Parathyroid adenoma (tissue), 2 donors: Measurements from ENCODE around the gene ZNF492.

Experiments used
- H2AFZ ChIP-seq: fragments of 300-600 bp; sonication (generic); one replicate; pipeline ENCODE4 v1.7.0; 2017; ENCODE audit warnings: antibody characterized with exemption, mild to moderate bottlenecking
- H3K27ac ChIP-seq: fragments of 300-600 bp; sonication (generic); one replicate; pipeline ENCODE4 v1.7.0; 2017
- H3K27me3 ChIP-seq: fragments of 300-600 bp; sonication (generic); one replicate; pipeline ENCODE4 v1.7.0; 2017; ENCODE audit warnings: low read length; ENCODE audit not compliant: control insufficient read depth, insufficient read depth
- H3K36me3 ChIP-seq: fragments of 300-600 bp; sonication (generic); one replicate; pipeline ENCODE4 v1.7.0; 2017; ENCODE audit warnings: low read length; ENCODE audit not compliant: control insufficient read depth, insufficient read depth
- H3K4me1 ChIP-seq: fragments of 300-600 bp; sonication (generic); one replicate; pipeline ENCODE4 v1.7.0; 2017; ENCODE audit warnings: control low read depth
- H3K4me2 ChIP-seq: fragments of 300-600 bp; sonication (generic); one replicate; pipeline ENCODE4 v1.7.0; 2017; ENCODE audit warnings: low read length
- H3K4me3 ChIP-seq: fragments of 300-600 bp; sonication (generic); one replicate; pipeline ENCODE4 v1.7.0; 2017; ENCODE audit warnings: low read depth, low read length
- H3K79me2 ChIP-seq: fragments of 300-600 bp; sonication (generic); one replicate; pipeline ENCODE4 v1.7.0; 2017; ENCODE audit warnings: control low read depth
- H3K9ac ChIP-seq: fragments of 300-600 bp; sonication (generic); one replicate; pipeline ENCODE4 v1.7.0; 2017; ENCODE audit warnings: mild to moderate bottlenecking
- H3K9me3 ChIP-seq: fragments of 300-600 bp; sonication (generic); one replicate; pipeline ENCODE4 v1.7.0; 2017; ENCODE audit warnings: low read length; ENCODE audit not compliant: control insufficient read depth
- CTCF ChIP-seq: fragments of 300-600 bp; sonication (generic); IDR thresholded peaks from one replicate; pipeline ENCODE4 v1.7.0; 2017; ENCODE audit warnings: antibody characterized with exemption, mild to moderate bottlenecking
- donor health status: primary hyperparathyroidism.

Gene ZNF492

GRCh38 chr19:22601906-22602630 lies 32.1 kb upstream of the ZNF492 start:
- H3K9me3 ChIP-seq: no peaks in the 10 kb centered on the region
- H3K79me2 ChIP-seq: no peaks in the 10 kb centered on the region
- H3K36me3 ChIP-seq: no peaks in the 10 kb centered on the region
- H3K9ac ChIP-seq: no peak overlapping the region
- no peak overlapping the region for H3K4me3 ChIP-seq
- H2AFZ ChIP-seq: no peak overlapping the region
- no peaks in the 10 kb centered on the region for H3K27me3 ChIP-seq
- H3K27ac ChIP-seq: no peak overlapping the region
- no peaks in the 10 kb centered on the region for H3K4me1 ChIP-seq
- no peak for TF ChIP-seq CTCF
- H3K4me2 ChIP-seq: no peak overlapping the region

- H3K9ac ChIP-seq: no peak overlapping the region
- H3K27me3 ChIP-seq: no peaks in the 10 kb centered on the region
- TF ChIP-seq CTCF: no peak
- H3K9me3 ChIP-seq: no peaks in the 10 kb centered on the region
- no peak overlapping the region for H3K27ac ChIP-seq
- no peak overlapping the region for H3K4me2 ChIP-seq
- H3K79me2 ChIP-seq: no peaks in the 10 kb centered on the region
- H3K4me1 ChIP-seq: no peaks in the 10 kb centered on the region
- no peak overlapping the region for H3K4me3 ChIP-seq
- H2AFZ ChIP-seq: no peak overlapping the region
- no peaks in the 10 kb centered on the region for H3K36me3 ChIP-seq
Measured at GRCh38 chr19:22602631-22603272, 31.4 kb upstream of the ZNF492 start.

GRCh38 chr19:22603518-22604440 lies 30.3 kb upstream of the ZNF492 start:
- H3K27me3 ChIP-seq: no peaks in the 10 kb centered on the region
- no peaks in the 10 kb centered on the region for H3K9me3 ChIP-seq
- no peaks in the 10 kb centered on the region for H3K79me2 ChIP-seq
- no peak overlapping the region for H3K4me3 ChIP-seq
- no peak overlapping the region for H3K4me2 ChIP-seq
- no peak overlapping the region for H3K27ac ChIP-seq
- no peaks in the 10 kb centered on the region for H3K36me3 ChIP-seq
- TF ChIP-seq CTCF: no peak
- H2AFZ ChIP-seq: no peak overlapping the region
- no peaks in the 10 kb centered on the region for H3K4me1 ChIP-seq
- H3K9ac ChIP-seq: no peak overlapping the region

GRCh38 chr19:22604571-22605274 lies 29.4 kb upstream of the ZNF492 start:
- no peak overlapping the region for H3K9ac ChIP-seq
- H3K4me2 ChIP-seq: no peak overlapping the region
- H3K79me2 ChIP-seq: no peaks in the 10 kb centered on the region
- no peaks in the 10 kb centered on the region for H3K9me3 ChIP-seq
- H3K4me3 ChIP-seq: no peak overlapping the region
- no peak overlapping the region for H2AFZ ChIP-seq
- no peaks in the 10 kb centered on the region for H3K4me1 ChIP-seq
- no peak overlapping the region for H3K27ac ChIP-seq
- H3K36me3 ChIP-seq: no peaks in the 10 kb centered on the region
- no peaks in the 10 kb centered on the region for H3K27me3 ChIP-seq
- no peak for TF ChIP-seq CTCF
